Endothelial cell of umbilical vein (primary cell): Measurements from ENCODE around the gene RALA.

Source experiments
- EZH2 ChIP-seq: IDR thresholded peaks from 2 replicates; pipeline ENCODE4 v1.6.1; 2012; ENCODE audit warnings: borderline replicate concordance, low read depth, mild to moderate bottlenecking, moderate library complexity, low read length, inconsistent platforms; ENCODE audit not compliant: severe bottlenecking
- MYC ChIP-seq: IDR thresholded peaks from one replicate; pipeline ENCODE4 v1.6.1; 2011; ENCODE audit warnings: mild to moderate bottlenecking, low read depth, low read length
- POLR2AphosphoS5 ChIP-seq: IDR thresholded peaks from 2 replicates; pipeline ENCODE4 v1.6.1; 2012; ENCODE audit warnings: low read depth, mild to moderate bottlenecking, control low read depth, low read length, moderate library complexity; ENCODE audit not compliant: insufficient read depth
- TF ChIP-seq, protein P1 (sequence below), 2 donors: IDR thresholded peaks; 1 replicate in 1 of 2; 2 replicates in 1 of 2; pipeline ENCODE4 v1.5.1; 2011; ENCODE audit warnings: low read length in 2 of 2, mild to moderate bottlenecking in 2 of 2, moderate library complexity in 2 of 2, control low read depth in 1 of 2, inconsistent platforms in 1 of 2, low read depth in 1 of 2; ENCODE audit not compliant: insufficient read depth in 1 of 2; ENCODE audit errors: extremely low read depth in 1 of 2

DNA sequence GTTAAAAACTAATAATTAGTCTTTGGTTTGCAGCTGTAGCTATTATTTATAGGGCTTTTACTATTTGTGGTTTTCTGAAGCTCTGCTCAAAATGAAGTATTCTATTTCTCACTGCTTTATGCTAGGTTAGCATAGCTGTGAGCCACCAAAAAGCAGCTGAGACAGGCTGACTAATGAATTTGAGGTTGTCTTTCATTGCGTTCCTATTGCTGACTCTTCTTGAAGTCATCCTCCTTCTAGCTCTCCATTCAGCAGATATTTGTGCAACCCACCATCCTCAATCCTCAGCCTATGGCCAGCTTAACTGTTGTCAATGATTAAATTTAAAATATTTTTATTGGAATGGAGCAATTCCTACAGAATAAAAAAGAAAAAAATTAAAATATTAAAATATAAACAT, 2.1 kb upstream of the RALA start:
- TF ChIP-seq MYC (no peak), EZH2 (no peak), POLR2AphosphoS5 (no peak)
- TF ChIP-seq, protein P1, sequence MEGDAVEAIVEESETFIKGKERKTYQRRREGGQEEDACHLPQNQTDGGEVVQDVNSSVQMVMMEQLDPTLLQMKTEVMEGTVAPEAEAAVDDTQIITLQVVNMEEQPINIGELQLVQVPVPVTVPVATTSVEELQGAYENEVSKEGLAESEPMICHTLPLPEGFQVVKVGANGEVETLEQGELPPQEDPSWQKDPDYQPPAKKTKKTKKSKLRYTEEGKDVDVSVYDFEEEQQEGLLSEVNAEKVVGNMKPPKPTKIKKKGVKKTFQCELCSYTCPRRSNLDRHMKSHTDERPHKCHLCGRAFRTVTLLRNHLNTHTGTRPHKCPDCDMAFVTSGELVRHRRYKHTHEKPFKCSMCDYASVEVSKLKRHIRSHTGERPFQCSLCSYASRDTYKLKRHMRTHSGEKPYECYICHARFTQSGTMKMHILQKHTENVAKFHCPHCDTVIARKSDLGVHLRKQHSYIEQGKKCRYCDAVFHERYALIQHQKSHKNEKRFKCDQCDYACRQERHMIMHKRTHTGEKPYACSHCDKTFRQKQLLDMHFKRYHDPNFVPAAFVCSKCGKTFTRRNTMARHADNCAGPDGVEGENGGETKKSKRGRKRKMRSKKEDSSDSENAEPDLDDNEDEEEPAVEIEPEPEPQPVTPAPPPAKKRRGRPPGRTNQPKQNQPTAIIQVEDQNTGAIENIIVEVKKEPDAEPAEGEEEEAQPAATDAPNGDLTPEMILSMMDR (IDR thresholded peaks at IDR 0.05; ENCODE audit: extremely low read depth in 1 of 2, insufficient read depth in 1 of 2, low read depth in 1 of 2, low read length in 2 of 2) = no peak
